MCF 10A (cell line): Measurements from ENCODE around the gene AKAP9. TPM values are rescaled to one million over a fixed set of nuclear protein-coding genes. Genes with fewer than 3 reads are reported as not detected.

ENCODE experiments used
- BruUV-seq: library from RNA; stranded (reverse); fragments of 400-500 nt; replicated peaks from 2 replicates; lab custom pipeline; 2021; lab: Mats Ljungman, UMichigan
- CTCF ChIA-PET: fragments of 300-600 bp; sonication (Branson Sonifier 250); formaldehyde crosslinking; extraction: SDS; loops from one replicate; lab custom pipeline; 2021; ENCODE audit warnings: antibody characterized with exemption, inconsistent platforms; lab: Yijun Ruan, JAX
- POLR2A ChIA-PET: fragments of 300-600, 350-650 bp; sonication (Branson Sonifier 250); formaldehyde crosslinking; extraction: SDS; loops from one replicate; lab custom pipeline; 2020; ENCODE audit warnings: antibody characterized with exemption, inconsistent platforms; lab: Yijun Ruan, JAX
- DNase-seq: peaks from one replicate; pipeline ENCODE4 v3.0.0-alpha.2; 2018; ENCODE audit not compliant: unreplicated experiment
- H3K27ac Mint-ChIP-seq: one replicate; pipeline ENCODE4 v1.8.0; 2022; ENCODE audit warnings: mild to moderate bottlenecking, low read depth, mixed read lengths; ENCODE audit not compliant: unreplicated experiment
- H3K27me3 Mint-ChIP-seq: one replicate; pipeline ENCODE4 v1.8.0; 2022; ENCODE audit warnings: mixed read lengths; ENCODE audit not compliant: insufficient read depth, unreplicated experiment
- H3K36me3 Mint-ChIP-seq: one replicate; pipeline ENCODE4 v1.8.0; 2022; ENCODE audit warnings: mild to moderate bottlenecking, moderate library complexity, mixed read lengths; ENCODE audit not compliant: insufficient read depth, unreplicated experiment
- H3K4me1 Mint-ChIP-seq: one replicate; pipeline ENCODE4 v1.8.0; 2022; ENCODE audit warnings: mixed read lengths; ENCODE audit not compliant: insufficient read depth, unreplicated experiment
- H3K4me3 Mint-ChIP-seq: one replicate; pipeline ENCODE4 v1.8.0; 2022; ENCODE audit warnings: mild to moderate bottlenecking, moderate library complexity, mixed read lengths; ENCODE audit not compliant: unreplicated experiment
- H3K9me3 Mint-ChIP-seq: one replicate; pipeline ENCODE4 v1.8.0; 2022; ENCODE audit warnings: mixed read lengths; ENCODE audit not compliant: unreplicated experiment
- intact Hi-C: fragments of 100-400 bp; cut with micrococcal nuclease; formaldehyde crosslinking; loops from 2 replicates; pipeline ENCODE4 v1.14.1; 2022
- total RNA-seq: library from RNA; stranded (reverse); gene quantifications from 2 replicates; pipeline ENCODE4 v1.2.3, GENCODE V29; 2022
- TF ChIP-seq, protein P1 (sequence below): fragments of 200-600 bp; IDR thresholded peaks from one replicate; pipeline ENCODE4 v1.8.0; 2022; ENCODE audit warnings: antibody characterized with exemption, mild to moderate bottlenecking; ENCODE audit not compliant: unreplicated experiment

The AKAP9 gene
- total RNA-seq, 1 experiment from 2014 or later = 39.2 TPM

GRCh38 chr7:91894781-91895480 is 45.7 kb upstream of the AKAP9 start:
- no peaks in the 10 kb centered on the region for H3K9me3 Mint-ChIP-seq
- no peak overlapping the region for H3K4me3 Mint-ChIP-seq
- POLR2A ChIA-PET = no interaction called here
- DNase-seq = no peak
- intact Hi-C loops = no loop called here
- H3K27ac Mint-ChIP-seq = no peak overlapping the region
- BruUV-seq = no TSS peak
- H3K4me1 Mint-ChIP-seq = peaks cover 8% of the 10 kb centered on the region
- TF ChIP-seq, protein P1, sequence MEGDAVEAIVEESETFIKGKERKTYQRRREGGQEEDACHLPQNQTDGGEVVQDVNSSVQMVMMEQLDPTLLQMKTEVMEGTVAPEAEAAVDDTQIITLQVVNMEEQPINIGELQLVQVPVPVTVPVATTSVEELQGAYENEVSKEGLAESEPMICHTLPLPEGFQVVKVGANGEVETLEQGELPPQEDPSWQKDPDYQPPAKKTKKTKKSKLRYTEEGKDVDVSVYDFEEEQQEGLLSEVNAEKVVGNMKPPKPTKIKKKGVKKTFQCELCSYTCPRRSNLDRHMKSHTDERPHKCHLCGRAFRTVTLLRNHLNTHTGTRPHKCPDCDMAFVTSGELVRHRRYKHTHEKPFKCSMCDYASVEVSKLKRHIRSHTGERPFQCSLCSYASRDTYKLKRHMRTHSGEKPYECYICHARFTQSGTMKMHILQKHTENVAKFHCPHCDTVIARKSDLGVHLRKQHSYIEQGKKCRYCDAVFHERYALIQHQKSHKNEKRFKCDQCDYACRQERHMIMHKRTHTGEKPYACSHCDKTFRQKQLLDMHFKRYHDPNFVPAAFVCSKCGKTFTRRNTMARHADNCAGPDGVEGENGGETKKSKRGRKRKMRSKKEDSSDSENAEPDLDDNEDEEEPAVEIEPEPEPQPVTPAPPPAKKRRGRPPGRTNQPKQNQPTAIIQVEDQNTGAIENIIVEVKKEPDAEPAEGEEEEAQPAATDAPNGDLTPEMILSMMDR = no peak
- H3K36me3 Mint-ChIP-seq = no peaks in the 10 kb centered on the region
- no peaks in the 10 kb centered on the region for H3K27me3 Mint-ChIP-seq
- CTCF ChIA-PET = interaction anchor here (1.3 kb wide), 1 partner anchor 15 kb away, joined by 3 read pairs; the partner anchor contains the start of gene MTERF1

GRCh38 chr7:91898240-91898992 is 42.2 kb upstream of the AKAP9 start:
- no peaks in the 10 kb centered on the region for H3K9me3 Mint-ChIP-seq
- TF ChIP-seq, protein P1 = no peak
- no peak overlapping the region for H3K4me3 Mint-ChIP-seq
- intact Hi-C loops = no loop called here
- H3K36me3 Mint-ChIP-seq = no peaks in the 10 kb centered on the region
- no peak overlapping the region for H3K27ac Mint-ChIP-seq
- POLR2A ChIA-PET = interaction anchor here (0.6 to 1.2 kb wide), 2 partner anchors 18 to 730 kb away, joined by 3 read pairs; partner anchors contain the start of gene MTERF1
- no peak for DNase-seq
- CTCF ChIA-PET = interaction anchor here (0.6 to 1.5 kb wide), 3 partner anchors 17 to 404 kb away, joined by 3 to 7 read pairs (median 3); partner anchors contain the start of gene AKAP9
- no TSS peak for BruUV-seq
- H3K27me3 Mint-ChIP-seq = no peaks in the 10 kb centered on the region
- peaks cover 1% of the 10 kb centered on the region for H3K4me1 Mint-ChIP-seq

DNA sequence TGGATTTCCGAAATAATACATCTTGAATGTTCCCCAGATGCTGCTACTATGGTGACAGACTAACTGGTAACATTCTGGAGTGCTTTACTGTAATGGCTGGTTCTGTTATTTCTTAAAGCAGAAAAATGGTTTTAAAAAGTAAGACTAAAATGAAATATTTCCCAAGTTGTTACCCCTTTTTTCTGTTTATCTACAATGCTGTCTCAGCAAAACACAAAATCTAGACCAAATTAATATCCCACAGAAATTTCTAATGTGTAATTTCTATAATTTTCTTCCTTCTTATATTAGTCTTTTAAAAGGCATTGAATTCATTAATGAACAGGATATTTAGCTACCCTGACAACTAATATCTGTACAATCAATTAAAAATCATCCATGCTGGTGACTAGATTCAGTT is 41.1 kb upstream of the AKAP9 start:
- Mint-ChIP-seq H3K27ac (no peak overlapping the region), H3K4me3 (no peak overlapping the region), H3K4me1 (no peaks in the 10 kb centered on the region), H3K27me3 (no peaks in the 10 kb centered on the region), H3K36me3 (no peaks in the 10 kb centered on the region), H3K9me3 (no peaks in the 10 kb centered on the region)
- DNase-seq = no peak
- POLR2A ChIA-PET = no interaction called here
- intact Hi-C loops = no loop called here
- CTCF ChIA-PET = no interaction called here
- TF ChIP-seq, protein P1 = no peak
- BruUV-seq = no TSS peak

- Mint-ChIP-seq H3K4me1 (no peaks in the 10 kb centered on the region), H3K36me3 (no peaks in the 10 kb centered on the region), H3K4me3 (no peak overlapping the region), H3K27ac (no peak overlapping the region), H3K9me3 (peaks cover 13% of the 10 kb centered on the region), H3K27me3 (no peaks in the 10 kb centered on the region)
- no TSS peak for BruUV-seq
- ChIA-PET POLR2A (no interaction called here), CTCF (interaction anchor here (0.6 to 1.3 kb wide), 3 partner anchors 30 to 80 kb away, joined by 3 read pairs; no protein-coding TSS in a partner anchor)
- no peak for DNase-seq
- TF ChIP-seq, protein P1 = no peak
- intact Hi-C loops = no loop called here
Observed at GRCh38 chr7:91910171-91910570, 30.5 kb upstream of the AKAP9 start.
